ENCODE data around the gene NT5C2.
"Not testable (repeated sequence)": the region's sequence is repeated elsewhere in the genome, so short reads cannot be mapped to it uniquely, and the experiment has no call there.

NT5C2 gene

DNA sequence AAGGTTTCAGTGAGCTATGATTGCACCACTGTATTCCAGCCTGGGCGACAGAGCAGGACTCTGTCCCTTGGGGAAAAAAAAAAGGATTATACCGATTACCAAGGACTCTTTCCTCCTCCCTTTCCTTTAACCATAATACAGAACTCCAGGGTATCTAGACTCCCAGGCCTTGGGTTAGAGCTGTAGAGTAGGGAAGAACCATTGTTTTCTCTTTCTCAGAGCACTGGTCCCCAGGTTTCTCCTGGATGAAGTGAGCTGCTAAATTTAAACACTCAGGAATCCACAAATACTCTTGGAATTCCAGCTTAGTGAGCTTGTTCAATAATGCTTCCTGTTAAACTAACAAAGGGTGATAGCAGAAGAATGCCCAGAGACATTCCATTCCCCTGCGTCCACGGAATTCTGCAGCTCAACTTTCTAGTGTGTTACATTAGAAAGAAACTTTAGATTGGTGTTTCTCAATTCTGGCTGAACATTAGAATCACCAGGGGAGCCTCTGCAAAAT is 38.0 kb upstream of the NT5C2 start:
- H3K4me1 ChIP-seq (ENCODE audit: insufficient read depth, low read length, poor library complexity, severe bottlenecking) = no peaks in the 10 kb centered on the region
- H3F3A ChIP-seq (ENCODE audit: low read depth) = no peaks in the 10 kb centered on the region
- H3K27me3 ChIP-seq (ENCODE audit: insufficient read depth, low read length, poor library complexity, severe bottlenecking) = no peaks in the 10 kb centered on the region
- no peak overlapping the region for H3K9ac ChIP-seq (ENCODE audit: low read depth, low read length, poor library complexity, severe bottlenecking)
- H3K4me2 ChIP-seq (ENCODE audit: low read depth, low read length, poor library complexity, severe bottlenecking) = no peak overlapping the region
- H4K20me1 ChIP-seq (ENCODE audit: insufficient read depth, low read length, poor library complexity, severe bottlenecking) = no peaks in the 10 kb centered on the region
- no peak for TF ChIP-seq EZH2phosphoT487 (IDR thresholded peaks at IDR 0.05; ENCODE audit: borderline replicate concordance)
- TF ChIP-seq, protein P1, sequence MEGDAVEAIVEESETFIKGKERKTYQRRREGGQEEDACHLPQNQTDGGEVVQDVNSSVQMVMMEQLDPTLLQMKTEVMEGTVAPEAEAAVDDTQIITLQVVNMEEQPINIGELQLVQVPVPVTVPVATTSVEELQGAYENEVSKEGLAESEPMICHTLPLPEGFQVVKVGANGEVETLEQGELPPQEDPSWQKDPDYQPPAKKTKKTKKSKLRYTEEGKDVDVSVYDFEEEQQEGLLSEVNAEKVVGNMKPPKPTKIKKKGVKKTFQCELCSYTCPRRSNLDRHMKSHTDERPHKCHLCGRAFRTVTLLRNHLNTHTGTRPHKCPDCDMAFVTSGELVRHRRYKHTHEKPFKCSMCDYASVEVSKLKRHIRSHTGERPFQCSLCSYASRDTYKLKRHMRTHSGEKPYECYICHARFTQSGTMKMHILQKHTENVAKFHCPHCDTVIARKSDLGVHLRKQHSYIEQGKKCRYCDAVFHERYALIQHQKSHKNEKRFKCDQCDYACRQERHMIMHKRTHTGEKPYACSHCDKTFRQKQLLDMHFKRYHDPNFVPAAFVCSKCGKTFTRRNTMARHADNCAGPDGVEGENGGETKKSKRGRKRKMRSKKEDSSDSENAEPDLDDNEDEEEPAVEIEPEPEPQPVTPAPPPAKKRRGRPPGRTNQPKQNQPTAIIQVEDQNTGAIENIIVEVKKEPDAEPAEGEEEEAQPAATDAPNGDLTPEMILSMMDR (conservative IDR thresholded peaks at IDR 0.05; ENCODE audit: low read length) = no peak
- no peaks in the 10 kb centered on the region for H3K9me2 ChIP-seq (replicated peaks; ENCODE audit: low read depth, low read length)
- no peaks in the 10 kb centered on the region for H3K9me3 ChIP-seq (ENCODE audit: insufficient read depth, low read depth, low read length)
- no peaks in the 10 kb centered on the region for H3K79me2 ChIP-seq (ENCODE audit: insufficient read depth, low read length)
- H3K36me3 ChIP-seq (ENCODE audit: insufficient read depth, low read length) = no peaks in the 10 kb centered on the region
- no peak overlapping the region for H2AFZ ChIP-seq (ENCODE audit: low read length)
- H3K4me3 ChIP-seq (ENCODE audit: low read length, poor library complexity, severe bottlenecking) = no peak overlapping the region

DNA sequence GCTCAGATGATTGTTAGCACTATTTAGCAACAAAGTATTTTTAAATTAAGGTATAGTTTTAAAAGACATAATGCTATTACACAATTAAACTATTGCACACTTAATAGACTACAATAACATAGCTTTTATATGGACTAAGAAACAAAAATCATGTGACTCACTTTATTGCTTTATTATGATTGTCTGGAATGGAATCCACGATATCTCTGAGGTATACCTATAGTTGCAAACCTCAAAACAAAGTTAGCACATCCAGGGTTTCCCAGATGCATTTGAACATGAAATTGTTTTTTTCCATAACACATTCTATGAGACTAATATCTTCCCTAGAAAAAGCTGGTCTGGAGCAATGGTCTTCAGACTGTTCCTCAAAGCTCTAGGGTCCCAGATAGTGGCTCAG is 34.3 kb upstream of the NT5C2 start:
- TF ChIP-seq, protein P1 (conservative IDR thresholded peaks at IDR 0.05; ENCODE audit: low read length) = no peak
- TF ChIP-seq EZH2phosphoT487 (IDR thresholded peaks at IDR 0.05; ENCODE audit: borderline replicate concordance) = no peak
- Histone ChIP-seq H3K9me2 (replicated peaks; ENCODE audit: low read depth, low read length) (no peaks in the 10 kb centered on the region), H3K4me3 (ENCODE audit: low read length, poor library complexity, severe bottlenecking) (no peak overlapping the region), H4K20me1 (ENCODE audit: insufficient read depth, low read length, poor library complexity, severe bottlenecking) (no peaks in the 10 kb centered on the region), H3K27me3 (ENCODE audit: insufficient read depth, low read length, poor library complexity, severe bottlenecking) (no peaks in the 10 kb centered on the region), H3F3A (ENCODE audit: low read depth) (no peaks in the 10 kb centered on the region), H3K79me2 (ENCODE audit: insufficient read depth, low read length) (no peaks in the 10 kb centered on the region), H3K9me3 (ENCODE audit: insufficient read depth, low read depth, low read length) (peaks cover 10% of the 10 kb centered on the region; the same call in 1 of the 2 replicates), H2AFZ (ENCODE audit: low read length) (no peak overlapping the region), H3K4me1 (ENCODE audit: insufficient read depth, low read length, poor library complexity, severe bottlenecking) (no peaks in the 10 kb centered on the region), H3K36me3 (ENCODE audit: insufficient read depth, low read length) (no peaks in the 10 kb centered on the region), H3K9ac (ENCODE audit: low read depth, low read length, poor library complexity, severe bottlenecking) (no peak overlapping the region), H3K4me2 (ENCODE audit: low read depth, low read length, poor library complexity, severe bottlenecking) (no peak overlapping the region)

- no peaks in the 10 kb centered on the region for H3K79me2 ChIP-seq (ENCODE audit: insufficient read depth, low read length)
- no peaks in the 10 kb centered on the region for H3K36me3 ChIP-seq (ENCODE audit: insufficient read depth, low read length)
- no peak overlapping the region for H2AFZ ChIP-seq (ENCODE audit: low read length)
- no peaks in the 10 kb centered on the region for H3K4me1 ChIP-seq (ENCODE audit: insufficient read depth, low read length, poor library complexity, severe bottlenecking)
- no peaks in the 10 kb centered on the region for H3F3A ChIP-seq (ENCODE audit: low read depth)
- H4K20me1 ChIP-seq (ENCODE audit: insufficient read depth, low read length, poor library complexity, severe bottlenecking) = no peaks in the 10 kb centered on the region
- no peaks in the 10 kb centered on the region for H3K9me2 ChIP-seq (replicated peaks; ENCODE audit: low read depth, low read length)
- H3K27me3 ChIP-seq (ENCODE audit: insufficient read depth, low read length, poor library complexity, severe bottlenecking) = no peaks in the 10 kb centered on the region
- no peak overlapping the region for H3K9ac ChIP-seq (ENCODE audit: low read depth, low read length, poor library complexity, severe bottlenecking)
- TF ChIP-seq EZH2phosphoT487 (IDR thresholded peaks at IDR 0.05; ENCODE audit: borderline replicate concordance) = no peak
- TF ChIP-seq, protein P1 (conservative IDR thresholded peaks at IDR 0.05; ENCODE audit: low read length) = no peak
- H3K4me3 ChIP-seq (ENCODE audit: low read length, poor library complexity, severe bottlenecking) = no peak overlapping the region
- no peak overlapping the region for H3K4me2 ChIP-seq (ENCODE audit: low read depth, low read length, poor library complexity, severe bottlenecking)
- peaks cover 10% of the 10 kb centered on the region; the same call in 1 of the 2 replicates for H3K9me3 ChIP-seq (ENCODE audit: insufficient read depth, low read depth, low read length)
Measured at GRCh38 chr10:103225939-103226338, 32.9 kb upstream of the NT5C2 start.

- not testable (repeated sequence) for H3K9me2 ChIP-seq (replicated peaks; ENCODE audit: low read depth, low read length); H4K20me1 ChIP-seq (ENCODE audit: insufficient read depth, low read length, poor library complexity, severe bottlenecking); H3F3A ChIP-seq (ENCODE audit: low read depth); H3K27me3 ChIP-seq (ENCODE audit: insufficient read depth, low read length, poor library complexity, severe bottlenecking); H3K4me3 ChIP-seq (ENCODE audit: low read length, poor library complexity, severe bottlenecking); H3K9ac ChIP-seq (ENCODE audit: low read depth, low read length, poor library complexity, severe bottlenecking); H3K79me2 ChIP-seq (ENCODE audit: insufficient read depth, low read length); H3K4me1 ChIP-seq (ENCODE audit: insufficient read depth, low read length, poor library complexity, severe bottlenecking); H2AFZ ChIP-seq (ENCODE audit: low read length); H3K36me3 ChIP-seq (ENCODE audit: insufficient read depth, low read length); H3K4me2 ChIP-seq (ENCODE audit: low read depth, low read length, poor library complexity, severe bottlenecking)
- peaks cover 10% of the 10 kb centered on the region; the same call in 1 of the 2 replicates for H3K9me3 ChIP-seq (ENCODE audit: insufficient read depth, low read depth, low read length)
Measured at GRCh38 chr10:103224721-103225120, 31.6 kb upstream of the NT5C2 start.

Data from Loucy (cell line).